LoVo (cell line): ENCODE results near the gene KCNJ5.

Experiments
- DNase-seq: peaks from one replicate; pipeline ENCODE4 v3.0.0-alpha.2; 2016; ENCODE audit warnings: low spot score

The KCNJ5 gene

GRCh38 chr11:128956401-128957201, 65.4 kb downstream of the KCNJ5 start:
- peak; percentile 80 for DNase-seq

- DNase-seq: no peak
Observed at GRCh38 chr11:128957202-128957482, 66.0 kb downstream of the KCNJ5 start.

GRCh38 chr11:128961645-128962044, 70.5 kb downstream of the KCNJ5 start:
- no peak for DNase-seq

- no peak for DNase-seq
Observed at GRCh38 chr11:128962896-128963295, 71.7 kb downstream of the KCNJ5 start.

GRCh38 chr11:128963744-128964325, 72.7 kb downstream of the KCNJ5 start:
- no peak for DNase-seq

GRCh38 chr11:128964463-128964930, 73.3 kb downstream of the KCNJ5 start:
- DNase-seq: no peak

GRCh38 chr11:128965485-128965884, 74.3 kb downstream of the KCNJ5 start:
- no peak for DNase-seq

GRCh38 chr11:128967578-128967977, 76.4 kb downstream of the KCNJ5 start:
- DNase-seq: no peak

- no peak for DNase-seq
Observed at GRCh38 chr11:128968916-128969315, 77.8 kb downstream of the KCNJ5 start.
